H1 (cell line): ENCODE data around the gene ZSWIM7.

Experiments
- EP300 ChIP-seq, 2 experiments: IDR thresholded peaks; 1 replicate in 1 of 2; 2 replicates in 1 of 2; pipeline ENCODE4 v1.6.1; 2011 to 2012; ENCODE audit warnings: low read depth in 2 of 2, low read length in 2 of 2, mild to moderate bottlenecking in 2 of 2, borderline replicate concordance in 1 of 2, inconsistent platforms in 1 of 2, moderate library complexity in 1 of 2
- GTF2F1 ChIP-seq: IDR thresholded peaks from 2 replicates; pipeline ENCODE4 v1.6.1; 2012; ENCODE audit warnings: low read depth, low read length, improper control_type of control experiment, borderline replicate concordance
- POLR2A ChIP-seq, 2 experiments: IDR thresholded peaks; 1 replicate in 1 of 2; 2 replicates in 1 of 2; pipeline ENCODE4 v1.6.1; 2011; ENCODE audit warnings: low read depth in 2 of 2, low read length in 2 of 2, mild to moderate bottlenecking in 2 of 2; ENCODE audit errors: control extremely low read depth in 1 of 2
- POLR2AphosphoS5 ChIP-seq: IDR thresholded peaks from 2 replicates; pipeline ENCODE4 v1.6.1; 2011; ENCODE audit warnings: low read depth, low read length
- RBBP5 ChIP-seq: IDR thresholded peaks from 2 replicates; pipeline ENCODE4 v1.7.1; 2012; ENCODE audit warnings: low read depth, mild to moderate bottlenecking, inconsistent platforms, low read length, moderate library complexity, borderline replicate concordance
- TEAD4 ChIP-seq: IDR thresholded peaks from 2 replicates; pipeline ENCODE4 v1.6.1; 2012; ENCODE audit warnings: low read depth, low read length, inconsistent platforms, mixed read lengths
- TF ChIP-seq, protein P1 (sequence below), 3 experiments: IDR thresholded peaks; 1 replicate in 2 of 3; 2 replicates in 1 of 3; pipeline versions ENCODE4 v1.5.1 to v1.6.1; 2011; ENCODE audit warnings: low read length in 3 of 3, mild to moderate bottlenecking in 3 of 3, inconsistent platforms in 2 of 3, low read depth in 1 of 3, moderate library complexity in 1 of 3; ENCODE audit not compliant: insufficient read depth in 1 of 3; ENCODE audit errors: control extremely low read depth in 1 of 3
- TF ChIP-seq, protein P2 (sequence below): IDR thresholded peaks from 2 replicates; pipeline ENCODE4 v1.6.1; 2011; ENCODE audit warnings: low read length, improper control_type of control experiment

DNA sequence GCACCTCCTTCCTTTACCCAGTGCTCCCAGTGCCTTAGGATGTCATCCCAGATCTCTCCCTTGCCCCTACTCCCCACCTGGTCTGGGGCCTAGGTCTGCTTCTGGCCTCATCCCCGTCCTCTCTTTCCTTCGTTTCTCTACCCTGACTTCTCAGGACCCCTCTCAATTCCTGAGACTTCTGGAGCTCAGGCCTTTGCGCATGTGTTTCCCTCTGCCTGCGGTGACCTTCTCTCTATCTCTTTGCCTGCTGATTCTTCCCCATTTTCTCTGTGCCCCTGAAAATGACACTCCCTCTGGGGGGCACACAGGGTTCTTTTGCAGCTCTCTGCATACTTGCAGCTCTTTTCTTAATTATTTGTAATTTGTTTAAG lies 41.0 kb downstream of the ZSWIM7 start:
- TF ChIP-seq POLR2AphosphoS5 = no peak
- TF ChIP-seq, protein P1, sequence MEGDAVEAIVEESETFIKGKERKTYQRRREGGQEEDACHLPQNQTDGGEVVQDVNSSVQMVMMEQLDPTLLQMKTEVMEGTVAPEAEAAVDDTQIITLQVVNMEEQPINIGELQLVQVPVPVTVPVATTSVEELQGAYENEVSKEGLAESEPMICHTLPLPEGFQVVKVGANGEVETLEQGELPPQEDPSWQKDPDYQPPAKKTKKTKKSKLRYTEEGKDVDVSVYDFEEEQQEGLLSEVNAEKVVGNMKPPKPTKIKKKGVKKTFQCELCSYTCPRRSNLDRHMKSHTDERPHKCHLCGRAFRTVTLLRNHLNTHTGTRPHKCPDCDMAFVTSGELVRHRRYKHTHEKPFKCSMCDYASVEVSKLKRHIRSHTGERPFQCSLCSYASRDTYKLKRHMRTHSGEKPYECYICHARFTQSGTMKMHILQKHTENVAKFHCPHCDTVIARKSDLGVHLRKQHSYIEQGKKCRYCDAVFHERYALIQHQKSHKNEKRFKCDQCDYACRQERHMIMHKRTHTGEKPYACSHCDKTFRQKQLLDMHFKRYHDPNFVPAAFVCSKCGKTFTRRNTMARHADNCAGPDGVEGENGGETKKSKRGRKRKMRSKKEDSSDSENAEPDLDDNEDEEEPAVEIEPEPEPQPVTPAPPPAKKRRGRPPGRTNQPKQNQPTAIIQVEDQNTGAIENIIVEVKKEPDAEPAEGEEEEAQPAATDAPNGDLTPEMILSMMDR (IDR thresholded peaks at IDR 0.05; ENCODE audit: control extremely low read depth in 1 of 3, insufficient read depth in 1 of 3, low read depth in 1 of 3, low read length in 3 of 3) = no peak
- TF ChIP-seq POLR2A (IDR thresholded peaks at IDR 0.05; ENCODE audit: control extremely low read depth in 1 of 2, low read depth in 2 of 2, low read length in 2 of 2) = no peak
- TF ChIP-seq, protein P2, sequence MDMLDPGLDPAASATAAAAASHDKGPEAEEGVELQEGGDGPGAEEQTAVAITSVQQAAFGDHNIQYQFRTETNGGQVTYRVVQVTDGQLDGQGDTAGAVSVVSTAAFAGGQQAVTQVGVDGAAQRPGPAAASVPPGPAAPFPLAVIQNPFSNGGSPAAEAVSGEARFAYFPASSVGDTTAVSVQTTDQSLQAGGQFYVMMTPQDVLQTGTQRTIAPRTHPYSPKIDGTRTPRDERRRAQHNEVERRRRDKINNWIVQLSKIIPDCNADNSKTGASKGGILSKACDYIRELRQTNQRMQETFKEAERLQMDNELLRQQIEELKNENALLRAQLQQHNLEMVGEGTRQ = no peak
- no peak for TF ChIP-seq EP300 (IDR thresholded peaks at IDR 0.05; ENCODE audit: borderline replicate concordance in 1 of 2, low read depth in 2 of 2, low read length in 2 of 2)
- no peak for TF ChIP-seq TEAD4
- TF ChIP-seq GTF2F1 = no peak
- TF ChIP-seq RBBP5 = no peak
